Stimulated activated naive CD8-positive, alpha-beta T cell treated with anti-CD3 and anti-CD28 coated beads, Interleukin-15, Interleukin-2, amounts not matched to agents 100 ng/mL and 50 ng/mL, for 24 hours (primary cell): ENCODE results near the gene SCLY.

Source experiments
- H3K27ac Mint-ChIP-seq: one replicate; pipeline ENCODE4 v1.8.0; 2021; ENCODE audit warnings: mild to moderate bottlenecking, mixed read lengths
- H3K27me3 Mint-ChIP-seq: one replicate; pipeline ENCODE4 v1.8.0; 2021; ENCODE audit warnings: mixed read lengths
- H3K36me3 Mint-ChIP-seq: one replicate; pipeline ENCODE4 v1.8.0; 2021; ENCODE audit warnings: low read depth, mixed read lengths
- H3K4me1 Mint-ChIP-seq: one replicate; pipeline ENCODE4 v1.8.0; 2021; ENCODE audit warnings: low read depth, mixed read lengths
- H3K4me3 Mint-ChIP-seq: one replicate; pipeline ENCODE4 v1.8.0; 2021; ENCODE audit warnings: mild to moderate bottlenecking, mixed read lengths
- H3K9me3 Mint-ChIP-seq: one replicate; pipeline ENCODE4 v1.8.0; 2021; ENCODE audit warnings: mixed read lengths

Gene SCLY, protein sequence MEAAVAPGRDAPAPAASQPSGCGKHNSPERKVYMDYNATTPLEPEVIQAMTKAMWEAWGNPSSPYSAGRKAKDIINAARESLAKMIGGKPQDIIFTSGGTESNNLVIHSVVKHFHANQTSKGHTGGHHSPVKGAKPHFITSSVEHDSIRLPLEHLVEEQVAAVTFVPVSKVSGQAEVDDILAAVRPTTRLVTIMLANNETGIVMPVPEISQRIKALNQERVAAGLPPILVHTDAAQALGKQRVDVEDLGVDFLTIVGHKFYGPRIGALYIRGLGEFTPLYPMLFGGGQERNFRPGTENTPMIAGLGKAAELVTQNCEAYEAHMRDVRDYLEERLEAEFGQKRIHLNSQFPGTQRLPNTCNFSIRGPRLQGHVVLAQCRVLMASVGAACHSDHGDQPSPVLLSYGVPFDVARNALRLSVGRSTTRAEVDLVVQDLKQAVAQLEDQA

DNA sequence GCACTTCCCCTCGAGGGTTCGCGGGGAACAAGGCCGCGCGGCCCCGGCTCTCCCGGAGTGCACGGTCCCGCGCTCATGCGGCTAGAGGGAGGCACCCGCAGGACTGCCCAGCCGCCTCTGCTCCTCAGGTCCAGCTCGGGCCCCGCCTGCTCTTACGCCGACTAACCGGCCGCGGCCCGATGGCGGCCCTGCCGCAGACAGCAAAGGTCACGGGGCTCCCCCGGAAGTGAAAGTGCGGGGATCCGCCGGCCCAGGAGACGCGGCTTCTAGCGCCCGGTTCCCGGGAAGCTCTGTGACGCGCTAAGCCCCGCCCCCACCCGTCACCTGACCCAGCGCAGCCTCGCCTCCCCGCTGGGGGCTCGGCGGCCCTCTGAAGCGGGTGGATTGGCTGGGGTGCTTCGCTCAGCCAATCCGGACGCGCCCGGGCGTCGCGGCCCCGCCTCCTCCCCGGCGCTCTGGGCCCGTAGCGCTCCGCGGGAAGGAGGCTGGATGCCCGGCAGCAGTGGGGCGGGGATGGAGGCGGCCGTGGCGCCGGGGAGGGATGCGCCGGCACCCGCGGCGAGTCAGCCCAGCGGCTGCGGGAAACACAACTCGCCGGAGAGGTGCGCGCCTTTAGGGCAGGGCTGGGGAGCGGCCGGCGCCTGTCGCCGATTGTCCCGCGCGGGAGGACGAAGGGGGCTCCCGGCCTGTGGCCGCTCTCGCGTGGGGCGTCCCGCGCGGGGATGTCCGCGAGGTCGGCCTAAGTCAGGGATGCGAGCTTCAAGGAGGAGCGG is at the start of gene SCLY:
SCLY (plus strand) TSS at position 460 of the 773 bp plus-strand sequence; CDS start at position 514, 54 bp downstream.
- peak within 1 kb of the TSS; percentile 94 for H3K4me3 Mint-ChIP-seq
- H3K27ac Mint-ChIP-seq: peak within 1 kb of the TSS; percentile 97
- H3K4me1 Mint-ChIP-seq: peaks cover 55% of the 10 kb centered on the region
- H3K9me3 Mint-ChIP-seq: peaks cover 8% of the 10 kb centered on the region
- peaks cover 47% of the 10 kb centered on the region for H3K36me3 Mint-ChIP-seq
- peaks cover 16% of the 10 kb centered on the region for H3K27me3 Mint-ChIP-seq

DNA sequence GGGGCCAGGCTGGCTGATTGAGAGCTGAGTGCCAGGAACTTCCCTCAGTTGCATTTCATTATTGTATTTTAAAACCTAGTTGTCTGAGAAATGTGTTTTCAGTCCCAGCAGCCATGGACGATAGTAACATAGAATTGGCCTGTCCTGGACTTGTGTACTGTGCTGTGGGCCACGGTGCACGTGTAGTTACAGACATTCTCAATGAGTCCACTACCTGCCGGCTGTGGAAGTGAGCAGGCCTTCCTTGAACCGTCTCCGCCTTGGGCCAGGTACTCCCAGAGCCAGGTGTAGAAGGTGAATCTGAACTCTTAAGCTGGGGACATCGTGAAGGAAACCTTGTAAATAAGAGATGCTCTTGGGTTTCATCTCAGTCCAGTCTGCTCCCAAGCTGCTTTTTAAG is 47.0 kb upstream of the SCLY start:
- Mint-ChIP-seq H3K36me3 (peaks cover 47% of the 10 kb centered on the region), H3K4me3 (no peak overlapping the region), H3K9me3 (no peaks in the 10 kb centered on the region), H3K27ac (peak overlapping the region; percentile 28), H3K4me1 (peaks cover 45% of the 10 kb centered on the region), H3K27me3 (no peaks in the 10 kb centered on the region)

DNA sequence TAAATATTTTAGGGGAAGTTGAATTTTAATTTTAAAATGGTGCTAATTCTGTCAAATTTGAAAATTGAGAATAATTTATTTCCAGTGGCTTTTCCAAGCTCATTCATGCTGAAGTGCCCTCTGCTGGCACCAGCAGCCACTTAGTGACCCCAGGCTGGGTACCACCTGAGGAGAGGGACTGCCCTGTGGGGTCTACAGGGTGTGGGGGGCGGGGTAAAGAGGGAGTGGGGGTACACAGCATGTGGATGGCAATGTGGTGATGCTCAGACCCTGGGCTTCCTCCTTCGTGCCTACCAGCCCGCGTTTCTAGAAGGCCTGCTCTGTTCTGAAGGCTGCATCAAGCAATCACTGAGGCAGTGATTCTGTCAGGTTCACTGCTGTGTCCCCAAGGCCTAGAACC is 45.1 kb upstream of the SCLY start:
- Mint-ChIP-seq H3K27me3 (no peaks in the 10 kb centered on the region), H3K36me3 (peaks cover 45% of the 10 kb centered on the region), H3K9me3 (no peaks in the 10 kb centered on the region), H3K4me3 (no peak overlapping the region), H3K27ac (peak overlapping the region; percentile 74), H3K4me1 (peaks cover 30% of the 10 kb centered on the region)

DNA sequence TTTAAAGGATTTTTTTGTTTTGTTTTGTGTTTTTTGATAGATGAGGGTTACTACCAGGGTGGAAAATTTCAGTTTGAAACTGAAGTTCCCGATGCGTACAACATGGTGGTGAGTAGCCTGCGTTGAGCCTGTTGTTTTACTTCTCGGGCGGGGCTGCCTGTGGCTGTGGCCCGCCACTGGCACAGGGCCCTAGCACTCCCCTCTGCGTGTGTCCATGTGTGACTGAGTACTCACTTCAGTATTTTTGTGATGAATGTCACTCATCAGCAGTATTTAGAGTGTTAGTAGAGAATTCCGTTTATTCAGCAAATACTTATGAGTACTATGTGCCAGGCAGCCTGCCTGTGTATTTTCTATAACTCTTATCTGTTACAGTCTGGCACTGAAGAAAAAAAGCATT is 44.3 kb upstream of the SCLY start:
- Mint-ChIP-seq H3K9me3 (no peaks in the 10 kb centered on the region), H3K36me3 (peaks cover 44% of the 10 kb centered on the region), H3K27me3 (no peaks in the 10 kb centered on the region), H3K27ac (no peak overlapping the region), H3K4me1 (peaks cover 23% of the 10 kb centered on the region), H3K4me3 (no peak overlapping the region)

DNA sequence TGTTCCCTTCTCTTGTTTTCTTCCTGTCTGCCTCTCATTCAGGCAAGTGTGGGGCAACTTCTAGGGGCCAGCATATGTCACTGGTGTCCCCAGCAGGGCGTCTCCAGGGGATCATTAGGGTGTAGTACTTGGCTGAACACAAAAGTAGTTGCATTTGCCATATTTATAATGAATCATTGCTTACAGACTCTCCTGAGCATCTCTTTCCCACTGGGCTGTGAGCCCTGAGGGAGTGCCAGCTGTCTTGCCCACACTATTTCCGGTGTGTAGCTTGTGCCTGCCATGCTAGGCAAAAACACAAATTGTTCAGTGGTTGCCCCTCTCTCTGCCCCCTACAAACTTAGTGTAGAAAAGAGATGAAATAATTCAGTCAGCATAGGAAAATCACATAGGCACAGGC is 40.8 kb upstream of the SCLY start:
- no peaks in the 10 kb centered on the region for H3K9me3 Mint-ChIP-seq
- no peak overlapping the region for H3K27ac Mint-ChIP-seq
- no peak overlapping the region for H3K4me3 Mint-ChIP-seq
- peaks cover 38% of the 10 kb centered on the region for H3K4me1 Mint-ChIP-seq
- H3K36me3 Mint-ChIP-seq: peaks cover 43% of the 10 kb centered on the region
- H3K27me3 Mint-ChIP-seq: no peaks in the 10 kb centered on the region

DNA sequence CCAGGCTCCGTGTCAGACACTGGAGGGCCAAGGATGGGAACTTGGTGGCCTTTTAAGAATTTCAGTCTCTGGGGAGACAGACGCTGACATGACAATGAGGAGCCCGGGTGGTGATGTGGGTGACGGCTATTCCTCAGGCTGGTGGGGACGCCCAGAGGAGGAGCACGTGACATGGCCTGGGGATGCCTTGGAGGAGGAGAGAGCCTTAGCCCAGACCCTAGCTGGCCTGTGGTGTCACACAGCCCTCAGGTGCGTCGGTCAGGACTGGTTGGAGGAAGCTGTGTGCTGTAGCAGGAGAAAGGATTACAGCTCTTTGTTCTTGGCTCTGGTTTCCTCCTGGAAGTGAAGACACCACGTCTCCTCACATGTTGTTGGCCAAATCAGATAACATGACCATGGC is 40.0 kb upstream of the SCLY start:
- H3K4me3 Mint-ChIP-seq: no peak overlapping the region
- H3K27me3 Mint-ChIP-seq: no peaks in the 10 kb centered on the region
- peak overlapping the region; percentile 6 for H3K27ac Mint-ChIP-seq
- H3K36me3 Mint-ChIP-seq: peaks cover 51% of the 10 kb centered on the region
- H3K9me3 Mint-ChIP-seq: no peaks in the 10 kb centered on the region
- peaks cover 41% of the 10 kb centered on the region for H3K4me1 Mint-ChIP-seq

DNA sequence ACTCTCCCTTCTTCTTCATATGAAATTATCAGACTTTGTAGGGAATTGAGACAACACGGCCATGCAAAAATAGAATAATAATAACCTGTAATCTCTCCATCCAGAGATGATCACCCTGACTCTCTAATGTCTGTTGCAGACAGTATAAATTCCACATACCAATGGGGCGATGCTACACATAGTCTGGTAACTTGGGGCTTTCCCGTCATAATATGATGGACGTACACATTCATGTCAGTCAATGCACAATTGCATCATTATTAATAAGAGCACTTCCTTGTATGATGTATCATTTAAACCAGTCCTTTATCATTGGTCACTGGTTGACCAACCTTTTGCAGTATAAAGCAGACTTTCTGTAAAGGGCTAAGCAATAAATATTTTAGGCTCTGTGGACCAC is 39.5 kb upstream of the SCLY start:
- H3K4me1 Mint-ChIP-seq: peaks cover 41% of the 10 kb centered on the region
- no peaks in the 10 kb centered on the region for H3K9me3 Mint-ChIP-seq
- no peak overlapping the region for H3K27ac Mint-ChIP-seq
- no peaks in the 10 kb centered on the region for H3K27me3 Mint-ChIP-seq
- no peak overlapping the region for H3K4me3 Mint-ChIP-seq
- H3K36me3 Mint-ChIP-seq: peaks cover 56% of the 10 kb centered on the region

DNA sequence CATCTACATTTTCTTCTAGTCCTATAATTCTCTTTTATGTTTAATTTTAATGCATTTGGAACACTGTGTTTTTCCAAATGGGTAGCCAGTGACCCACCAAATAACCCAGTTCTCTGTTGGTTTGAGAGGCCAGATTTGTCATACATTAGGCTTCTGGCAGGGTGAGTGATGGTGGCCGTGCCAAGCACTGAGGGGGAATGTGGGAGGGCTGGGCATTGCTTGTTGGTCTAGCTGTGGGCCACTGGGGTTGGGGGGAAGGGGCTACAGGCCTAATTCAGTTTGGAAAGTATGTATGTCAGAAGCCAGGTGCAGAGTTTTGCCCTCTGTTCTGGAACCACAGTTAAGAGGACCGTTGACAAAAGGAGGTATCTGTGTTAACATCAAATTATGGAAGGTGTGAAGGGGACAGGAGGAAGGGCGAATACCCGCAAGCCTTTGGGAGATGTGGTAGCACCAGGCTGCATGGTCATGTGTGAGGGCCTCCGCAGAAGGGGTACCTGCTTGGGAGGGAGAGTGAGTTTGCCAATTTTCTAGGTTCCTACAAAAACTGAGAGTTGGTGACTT is 38.1 kb upstream of the SCLY start:
- Mint-ChIP-seq H3K4me3 (no peak overlapping the region), H3K9me3 (no peaks in the 10 kb centered on the region), H3K36me3 (peaks cover 56% of the 10 kb centered on the region), H3K27ac (no peak overlapping the region), H3K4me1 (peaks cover 48% of the 10 kb centered on the region), H3K27me3 (no peaks in the 10 kb centered on the region)

DNA sequence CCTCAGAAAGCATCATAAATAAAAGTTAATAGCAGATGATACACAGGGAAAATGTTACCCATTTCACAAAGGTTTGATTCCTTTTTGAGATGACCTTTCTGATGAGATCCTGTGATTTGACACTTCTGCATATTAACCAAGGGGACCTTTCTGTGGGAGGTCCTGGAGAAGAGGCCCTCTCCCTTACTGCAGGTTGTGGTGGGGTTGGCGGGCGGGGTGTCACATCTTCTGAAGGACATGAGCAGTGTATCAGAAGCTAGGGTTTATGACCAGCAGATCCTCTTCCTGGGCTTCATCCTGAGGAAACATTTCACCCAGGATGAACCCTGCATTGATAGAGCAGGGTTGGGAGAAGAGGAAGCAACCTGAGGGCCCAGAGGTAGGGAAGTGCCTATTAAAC is 37.2 kb upstream of the SCLY start:
- no peaks in the 10 kb centered on the region for H3K27me3 Mint-ChIP-seq
- H3K27ac Mint-ChIP-seq: no peak overlapping the region
- peaks cover 48% of the 10 kb centered on the region for H3K4me1 Mint-ChIP-seq
- peaks cover 55% of the 10 kb centered on the region for H3K36me3 Mint-ChIP-seq
- no peaks in the 10 kb centered on the region for H3K9me3 Mint-ChIP-seq
- peak overlapping the region; percentile 3 for H3K4me3 Mint-ChIP-seq

DNA sequence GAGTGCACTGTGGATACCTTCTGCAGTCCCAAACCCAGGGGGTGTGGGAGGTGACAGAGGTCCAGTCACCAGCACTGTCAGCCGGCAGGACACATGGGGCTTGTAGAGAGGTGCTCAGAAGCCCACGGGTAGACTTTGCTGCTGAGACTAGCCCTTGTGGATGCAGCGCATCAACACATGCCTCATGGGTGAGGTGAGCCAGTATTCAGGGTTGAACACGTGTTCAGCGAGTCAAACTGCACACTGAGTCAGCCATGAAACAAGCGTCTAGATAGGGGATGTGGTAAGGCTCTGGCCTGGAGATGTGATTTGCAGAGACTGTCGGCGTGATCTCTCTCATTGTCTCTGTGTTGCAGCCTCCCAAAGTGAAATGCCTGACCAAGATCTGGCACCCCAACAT is 35.8 kb upstream of the SCLY start:
- H3K4me3 Mint-ChIP-seq: no peak overlapping the region
- peak overlapping the region; percentile 61 for H3K27ac Mint-ChIP-seq
- H3K9me3 Mint-ChIP-seq: no peaks in the 10 kb centered on the region
- H3K27me3 Mint-ChIP-seq: no peaks in the 10 kb centered on the region
- peaks cover 46% of the 10 kb centered on the region for H3K4me1 Mint-ChIP-seq
- H3K36me3 Mint-ChIP-seq: peaks cover 52% of the 10 kb centered on the region

DNA sequence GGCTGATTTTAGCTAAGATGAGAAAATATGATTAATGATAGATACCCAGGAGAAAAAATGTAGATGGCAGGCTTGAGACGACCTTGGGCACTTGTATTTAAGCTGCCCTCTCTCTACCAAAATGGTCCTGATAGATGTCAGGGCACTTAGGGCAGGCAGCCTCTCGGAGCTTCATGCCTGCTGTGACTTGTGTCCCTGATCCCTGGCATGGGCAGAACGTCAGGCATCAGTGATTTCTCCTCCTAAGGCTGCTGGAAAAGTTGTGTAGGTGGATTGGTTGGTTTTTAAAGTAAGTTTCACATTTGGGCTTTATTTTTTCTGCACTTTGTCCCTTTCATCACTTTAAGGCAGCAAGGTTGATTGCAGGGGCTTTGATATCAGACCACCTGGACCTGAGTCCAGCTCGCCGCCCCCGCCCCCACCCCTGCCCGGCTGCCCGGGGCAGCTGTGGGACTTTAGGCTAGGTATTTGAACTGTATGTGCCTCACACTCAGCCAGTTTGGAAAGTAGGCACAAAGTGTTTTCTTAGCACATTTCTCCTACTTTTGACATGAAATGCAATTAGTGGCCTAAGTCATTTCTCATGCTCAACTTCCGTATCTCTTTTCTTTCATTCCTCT is 35.0 kb upstream of the SCLY start:
- Mint-ChIP-seq H3K27ac (peak overlapping the region; percentile 61), H3K4me1 (peaks cover 42% of the 10 kb centered on the region), H3K27me3 (no peaks in the 10 kb centered on the region), H3K36me3 (peaks cover 54% of the 10 kb centered on the region), H3K9me3 (no peaks in the 10 kb centered on the region), H3K4me3 (no peak overlapping the region)

DNA sequence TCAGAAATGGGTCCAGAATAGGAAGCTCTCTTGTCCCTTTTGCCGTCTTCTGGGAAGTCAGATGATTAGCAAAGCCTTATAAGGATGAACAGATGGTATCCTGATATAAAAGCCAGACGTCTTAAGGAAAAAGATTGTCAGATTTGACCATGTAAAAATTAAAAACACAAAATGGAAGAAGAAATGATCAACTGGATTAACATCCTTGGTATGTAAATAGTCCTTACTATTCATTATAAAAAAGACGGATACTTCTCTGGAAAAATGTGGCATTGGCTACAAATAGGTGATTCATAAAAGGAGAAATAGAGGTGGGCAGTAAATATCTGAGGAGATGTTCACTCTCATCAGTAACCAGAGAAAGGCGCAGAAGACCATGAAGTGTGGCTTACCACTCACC is 33.7 kb upstream of the SCLY start:
- peaks cover 42% of the 10 kb centered on the region for H3K4me1 Mint-ChIP-seq
- H3K9me3 Mint-ChIP-seq: no peaks in the 10 kb centered on the region
- peaks cover 54% of the 10 kb centered on the region for H3K36me3 Mint-ChIP-seq
- H3K27me3 Mint-ChIP-seq: no peaks in the 10 kb centered on the region
- no peak overlapping the region for H3K4me3 Mint-ChIP-seq
- no peak overlapping the region for H3K27ac Mint-ChIP-seq

DNA sequence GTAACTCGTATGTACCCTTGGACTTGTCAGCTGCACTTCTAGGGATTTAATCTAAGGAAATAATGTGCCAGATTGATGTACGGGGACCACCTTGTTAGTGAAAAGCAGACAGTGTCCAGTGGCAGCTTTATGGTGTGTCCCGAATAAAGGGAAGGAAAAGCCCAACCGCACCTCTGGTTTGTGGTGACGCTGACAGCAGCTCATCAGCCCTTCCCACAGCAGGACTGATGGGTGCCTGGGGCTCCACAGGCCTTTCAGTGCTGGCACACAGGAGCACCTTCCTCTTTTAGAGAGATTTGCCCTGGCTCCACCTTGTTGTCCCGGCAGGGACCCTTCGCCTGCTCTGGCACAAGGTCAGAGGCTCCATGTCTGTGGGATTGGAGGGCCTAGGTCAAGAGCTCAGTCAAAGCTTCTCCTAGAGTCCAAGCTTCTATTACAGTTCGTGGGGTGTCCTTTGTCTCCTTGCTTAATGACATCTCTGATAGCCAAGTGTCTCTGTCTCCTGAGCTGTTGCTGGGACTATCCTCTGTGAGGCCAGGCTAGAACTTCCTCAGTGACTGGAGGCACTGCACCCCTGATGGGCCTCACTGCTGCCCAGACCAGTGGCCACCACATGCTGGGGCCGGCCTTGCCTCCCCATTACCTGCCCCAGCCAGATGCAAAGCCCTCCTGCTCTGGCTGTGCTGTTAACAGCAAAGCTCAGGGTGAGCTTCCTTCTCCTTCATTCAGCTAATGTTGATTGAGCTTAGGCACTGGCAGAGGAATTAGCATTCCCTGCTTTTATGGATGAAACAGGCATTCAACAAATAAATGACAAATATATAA is 33.0 kb upstream of the SCLY start:
- Mint-ChIP-seq H3K9me3 (no peaks in the 10 kb centered on the region), H3K36me3 (peaks cover 51% of the 10 kb centered on the region), H3K4me1 (peaks cover 37% of the 10 kb centered on the region), H3K4me3 (no peak overlapping the region), H3K27me3 (no peaks in the 10 kb centered on the region), H3K27ac (peak overlapping the region; percentile 19)

DNA sequence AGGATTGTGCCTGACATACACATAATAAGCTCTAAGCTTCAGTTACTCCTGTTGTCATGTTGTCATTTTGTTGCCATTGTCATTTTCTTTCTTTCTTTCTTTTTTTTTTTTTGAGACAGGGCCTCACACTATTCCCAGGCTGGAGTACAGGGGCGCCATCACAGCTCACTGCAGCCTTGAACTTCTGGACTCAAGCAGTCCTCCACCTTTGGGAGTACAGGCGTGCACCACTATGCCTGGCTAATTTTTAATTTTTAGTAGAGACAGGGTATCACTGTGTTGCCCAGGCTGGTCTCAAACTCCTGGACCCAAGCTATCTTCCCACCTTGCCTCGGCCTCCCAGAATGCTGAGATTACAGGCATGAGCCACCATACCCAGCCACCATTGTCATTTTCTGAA is 30.9 kb upstream of the SCLY start:
- no peaks in the 10 kb centered on the region for H3K9me3 Mint-ChIP-seq
- H3K27me3 Mint-ChIP-seq: no peaks in the 10 kb centered on the region
- H3K4me1 Mint-ChIP-seq: peaks cover 17% of the 10 kb centered on the region
- H3K27ac Mint-ChIP-seq: no peak overlapping the region
- H3K4me3 Mint-ChIP-seq: no peak overlapping the region
- H3K36me3 Mint-ChIP-seq: peaks cover 63% of the 10 kb centered on the region
